ENCODE results near the gene SLC26A3.

SLC26A3 gene

GRCh38 chr7:107743567-107744344 is 59.3 kb downstream of the SLC26A3 start, which contains the start of gene CBLL1:
CBLL1 (plus strand) TSS chr7:107744142; CDS start chr7:107744164, 22 bp downstream.
- peak; percentile 98 for DNase-seq

GRCh38 chr7:107742678-107743566 is 60.1 kb downstream of the SLC26A3 start:
- DNase-seq: no peak

- DNase-seq: no peak
Measured at GRCh38 chr7:107728276-107728675, 74.7 kb downstream of the SLC26A3 start.

- DNase-seq: no peak
Measured at GRCh38 chr7:107726356-107727130, 76.5 kb downstream of the SLC26A3 start.

DNA sequence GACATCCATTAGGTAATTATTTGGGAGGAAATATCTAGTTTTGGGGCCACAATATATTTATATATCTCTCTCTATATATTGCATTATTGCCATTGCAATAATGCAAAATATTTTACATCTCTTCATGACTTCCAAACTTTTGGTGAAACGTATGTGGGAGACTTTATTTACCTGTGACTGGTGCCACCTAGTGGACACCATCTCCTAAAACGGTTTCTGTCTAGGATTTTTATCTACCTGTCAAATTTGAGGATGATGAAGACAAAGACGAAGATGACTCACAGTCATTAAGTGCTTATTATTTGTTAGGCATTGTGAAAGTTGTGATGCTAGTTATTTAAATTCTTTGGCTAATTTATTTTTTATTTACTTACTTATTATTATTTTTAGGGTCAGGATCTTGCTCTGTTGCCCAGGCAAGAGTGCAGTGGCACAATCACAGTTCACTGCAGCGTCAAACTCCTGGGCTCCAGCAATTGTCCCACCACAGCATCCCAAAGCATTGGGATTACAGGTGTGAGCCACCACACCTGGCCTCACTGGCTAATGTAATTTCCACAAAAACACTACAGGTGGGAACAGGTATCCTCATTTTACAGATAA is 77.8 kb downstream of the SLC26A3 start:
- peak; percentile 22 for DNase-seq

DNA sequence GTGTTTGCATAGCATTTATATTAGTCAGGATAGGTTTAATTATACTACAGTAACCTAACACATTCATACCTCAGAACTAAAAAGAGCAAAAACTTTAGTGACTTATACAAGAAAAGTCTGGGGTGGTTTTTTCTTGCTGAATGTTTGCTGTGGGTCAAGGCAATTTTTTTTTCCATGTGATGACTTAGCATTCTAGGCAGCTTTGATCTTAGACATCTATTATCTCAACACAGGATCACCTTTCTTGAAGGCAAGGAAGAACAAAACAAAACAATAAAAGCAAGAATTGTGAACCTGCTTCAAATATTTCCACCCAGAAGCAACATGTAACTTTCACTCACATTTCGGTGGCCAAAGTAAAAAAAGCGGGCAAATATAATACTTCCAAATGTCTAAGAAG is 79.8 kb downstream of the SLC26A3 start:
- DNase-seq: no peak

DNA sequence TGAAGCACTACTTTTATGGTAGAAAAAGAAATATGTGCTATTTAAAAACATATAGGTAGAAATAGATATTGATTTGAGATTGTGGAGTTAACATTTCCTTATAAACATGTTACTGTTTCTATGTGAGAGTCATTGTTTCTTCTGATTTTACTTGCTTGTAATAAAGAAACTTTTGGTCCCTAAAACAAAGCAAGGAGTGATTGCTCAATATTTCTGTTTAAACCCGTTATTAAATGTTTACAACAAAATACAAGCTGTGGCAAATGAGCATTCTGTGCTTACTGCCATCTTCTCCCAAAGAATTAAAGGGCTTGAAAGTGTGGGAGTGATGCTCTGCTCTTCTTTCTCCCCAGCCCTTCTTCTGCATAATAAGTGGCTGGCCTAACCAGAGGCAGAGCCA is 81.7 kb downstream of the SLC26A3 start:
- no peak for DNase-seq

- DNase-seq: no peak
Measured at GRCh38 chr7:107718456-107719193, 84.4 kb downstream of the SLC26A3 start.

GRCh38 chr7:107715531-107715930 is 87.5 kb downstream of the SLC26A3 start:
- no peak for DNase-seq
